OCI-LY7 (cell line): ENCODE data around the gene ASPHD2. TPM values are rescaled to one million over a fixed set of nuclear protein-coding genes. Genes with fewer than 3 reads are reported as not detected.

Source experiments
- BruUV-seq: library from RNA; stranded (reverse); fragments of 400-500 nt; replicated peaks from 2 replicates; lab custom pipeline; 2021; lab: Mats Ljungman, UMichigan
- CTCF ChIA-PET: fragments of 300-600 bp; sonication (Branson Sonifier 250); formaldehyde crosslinking; loops from one replicate; lab custom pipeline; 2022; ENCODE audit warnings: antibody characterized with exemption; ENCODE audit not compliant: unreplicated experiment; lab: Charles Lee
- POLR2A ChIA-PET: fragments of 300-600 bp; sonication (Branson Sonifier 250); formaldehyde crosslinking; loops from one replicate; lab custom pipeline; 2022; ENCODE audit warnings: antibody characterized with exemption; lab: Charles Lee
- DNase-seq: peaks from one replicate; pipeline ENCODE4 v3.0.0-alpha.2; 2015; ENCODE audit warnings: low spot score
- H2AFZ ChIP-seq: fragments of 200-600 bp; sonication (generic), shearing (Covaris generic); 2 replicates; pipeline ENCODE4 v1.6.1; 2014; ENCODE audit warnings: mild to moderate bottlenecking, antibody characterized with exemption, low read length, moderate library complexity
- H3K27ac ChIP-seq: fragments of 200-600 bp; sonication (generic); 2 replicates; pipeline ENCODE4 v1.5.1; 2014; ENCODE audit warnings: mixed run types, low read depth, mild to moderate bottlenecking, moderate library complexity, low read length, inconsistent platforms; ENCODE audit not compliant: poor library complexity, severe bottlenecking
- H3K36me3 ChIP-seq: fragments of 200-600 bp; sonication (generic); 2 replicates; pipeline ENCODE4 v1.6.1; 2014; ENCODE audit warnings: mild to moderate bottlenecking, antibody characterized with exemption, low read length, moderate library complexity, mixed read lengths; ENCODE audit not compliant: insufficient read depth
- H3K4me1 ChIP-seq: fragments of 200-600 bp; sonication (generic); 2 replicates; pipeline ENCODE4 v1.5.1; 2014; ENCODE audit warnings: mild to moderate bottlenecking, low read length; ENCODE audit not compliant: insufficient read depth, poor library complexity, severe bottlenecking
- H3K4me2 ChIP-seq: fragments of 200-600 bp; sonication (generic); 2 replicates; pipeline ENCODE4 v1.6.1; 2014; ENCODE audit warnings: mild to moderate bottlenecking, low read length
- H3K4me3 ChIP-seq: fragments of 200-600 bp; sonication (generic); 2 replicates; pipeline ENCODE4 v1.5.1; 2014; ENCODE audit warnings: mild to moderate bottlenecking, low read depth, low read length; ENCODE audit not compliant: poor library complexity, severe bottlenecking
- H3K79me2 ChIP-seq: fragments of 200-600 bp; sonication (generic); 2 replicates; pipeline ENCODE4 v1.6.1; 2016; ENCODE audit warnings: low read depth, mild to moderate bottlenecking, low read length, moderate library complexity, mixed read lengths; ENCODE audit not compliant: insufficient read depth
- H3K9me2 ChIP-seq: fragments of 200-600 bp; sonication (generic); 2 replicates; pipeline ENCODE4 v1.6.1; 2016; ENCODE audit warnings: mild to moderate bottlenecking, low read length, mixed read lengths; ENCODE audit not compliant: insufficient read depth
- H3K9me3 ChIP-seq: fragments of 200-600 bp; sonication (generic); 2 replicates; pipeline ENCODE4 v1.6.1; 2014; ENCODE audit warnings: mild to moderate bottlenecking, mixed run types, low read length, mixed read lengths
- H4K20me1 ChIP-seq: fragments of 200-600 bp; sonication (generic); 2 replicates; pipeline ENCODE4 v1.6.1; 2014; ENCODE audit warnings: mild to moderate bottlenecking, antibody characterized with exemption, low read length, moderate library complexity, mixed read lengths; ENCODE audit not compliant: insufficient read depth
- EZH2phosphoT487 ChIP-seq: fragments of 200-600 bp; sonication (generic); IDR thresholded peaks from 2 replicates; pipeline ENCODE4 v1.6.1; 2018; ENCODE audit warnings: low read depth, borderline replicate concordance, mild to moderate bottlenecking, mixed run types, antibody characterized with exemption, low read length, moderate library complexity, mixed read lengths
- intact Hi-C: fragments of 100-400 bp; cut with micrococcal nuclease; formaldehyde crosslinking; loops from one replicate; pipeline ENCODE4 v1.10.0; 2022; ENCODE audit not compliant: unreplicated experiment
- total RNA-seq, 2 experiments: library from RNA; depleted of rRNA in 1 of 2; stranded (reverse); fragments of >200 nt in 1 of 2; shearing (Covaris generic) in 1 of 2; gene quantifications; 2 replicates each; pipeline ENCODE4 v1.2.3, GENCODE V29; 2014 to 2022
- TF ChIP-seq, protein P1 (sequence below): fragments of 200-600 bp; sonication (generic); conservative IDR thresholded peaks from 2 replicates; pipeline ENCODE4 v1.5.1; 2014; ENCODE audit warnings: mild to moderate bottlenecking, antibody characterized with exemption, low read length, moderate library complexity, mixed read lengths

ASPHD2 gene
- total RNA-seq, 2 experiments from 2014 or later, result 5.5 to 6.5 TPM

DNA sequence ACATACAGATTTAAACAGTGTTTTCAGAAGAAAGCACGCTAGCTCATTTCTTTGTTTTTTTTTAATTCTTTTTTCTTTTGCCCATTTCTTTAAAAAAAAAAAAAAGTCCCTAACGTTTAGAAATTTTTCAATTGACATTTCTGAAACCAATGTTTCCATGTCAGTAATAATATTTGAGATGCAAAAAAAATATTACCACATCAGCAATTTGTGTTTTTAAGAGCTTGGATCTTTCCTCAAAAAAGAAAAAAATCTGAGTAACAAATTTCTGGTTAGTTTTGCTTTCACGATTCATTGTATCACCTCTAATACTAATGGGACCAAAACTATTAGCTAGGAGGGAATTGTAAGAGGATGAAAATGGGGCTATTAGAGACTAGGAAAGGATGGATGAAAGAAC is 39.9 kb upstream of the ASPHD2 start:
- Histone ChIP-seq H3K4me2 (no peak overlapping the region), H3K4me1 (no peaks in the 10 kb centered on the region), H4K20me1 (no peaks in the 10 kb centered on the region), H3K79me2 (no peaks in the 10 kb centered on the region), H3K9me2 (no peaks in the 10 kb centered on the region), H3K4me3 (no peak overlapping the region), H3K9me3 (no peaks in the 10 kb centered on the region), H3K27ac (no peak overlapping the region), H3K36me3 (no peaks in the 10 kb centered on the region), H2AFZ (no peak overlapping the region)
- ChIA-PET CTCF (no interaction called here), POLR2A (interaction anchor here (0.6 to 0.7 kb wide), 2 partner anchors 105 to 274 kb away, joined by 3 read pairs; no protein-coding TSS in a partner anchor)
- BruUV-seq, result no TSS peak
- TF ChIP-seq EZH2phosphoT487, result no peak
- TF ChIP-seq, protein P1, sequence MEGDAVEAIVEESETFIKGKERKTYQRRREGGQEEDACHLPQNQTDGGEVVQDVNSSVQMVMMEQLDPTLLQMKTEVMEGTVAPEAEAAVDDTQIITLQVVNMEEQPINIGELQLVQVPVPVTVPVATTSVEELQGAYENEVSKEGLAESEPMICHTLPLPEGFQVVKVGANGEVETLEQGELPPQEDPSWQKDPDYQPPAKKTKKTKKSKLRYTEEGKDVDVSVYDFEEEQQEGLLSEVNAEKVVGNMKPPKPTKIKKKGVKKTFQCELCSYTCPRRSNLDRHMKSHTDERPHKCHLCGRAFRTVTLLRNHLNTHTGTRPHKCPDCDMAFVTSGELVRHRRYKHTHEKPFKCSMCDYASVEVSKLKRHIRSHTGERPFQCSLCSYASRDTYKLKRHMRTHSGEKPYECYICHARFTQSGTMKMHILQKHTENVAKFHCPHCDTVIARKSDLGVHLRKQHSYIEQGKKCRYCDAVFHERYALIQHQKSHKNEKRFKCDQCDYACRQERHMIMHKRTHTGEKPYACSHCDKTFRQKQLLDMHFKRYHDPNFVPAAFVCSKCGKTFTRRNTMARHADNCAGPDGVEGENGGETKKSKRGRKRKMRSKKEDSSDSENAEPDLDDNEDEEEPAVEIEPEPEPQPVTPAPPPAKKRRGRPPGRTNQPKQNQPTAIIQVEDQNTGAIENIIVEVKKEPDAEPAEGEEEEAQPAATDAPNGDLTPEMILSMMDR, result no peak
- intact Hi-C loops, result no loop called here
- DNase-seq, result no peak

DNA sequence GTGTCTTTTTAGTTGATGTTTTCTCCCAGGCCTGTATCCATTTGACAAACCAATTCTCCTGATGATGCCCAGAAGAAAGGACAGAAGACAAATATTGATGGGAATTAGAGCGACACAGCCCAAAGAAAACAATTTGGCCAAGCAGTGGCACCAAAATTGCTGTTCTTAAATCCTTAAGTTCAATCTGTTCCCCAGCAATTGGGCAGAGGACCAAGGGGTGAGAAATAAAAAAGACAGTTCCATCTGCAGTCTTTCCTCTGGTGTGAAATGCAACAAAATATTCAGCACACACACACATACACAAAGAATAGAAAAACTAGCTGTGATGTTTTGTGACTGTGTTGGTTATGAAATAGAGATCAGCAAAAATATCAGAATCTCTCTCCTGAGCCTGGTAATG is 38.0 kb upstream of the ASPHD2 start:
- TF ChIP-seq, protein P1, result no peak
- no peak for TF ChIP-seq EZH2phosphoT487
- POLR2A ChIA-PET, result no interaction called here
- BruUV-seq, result no TSS peak

DNA sequence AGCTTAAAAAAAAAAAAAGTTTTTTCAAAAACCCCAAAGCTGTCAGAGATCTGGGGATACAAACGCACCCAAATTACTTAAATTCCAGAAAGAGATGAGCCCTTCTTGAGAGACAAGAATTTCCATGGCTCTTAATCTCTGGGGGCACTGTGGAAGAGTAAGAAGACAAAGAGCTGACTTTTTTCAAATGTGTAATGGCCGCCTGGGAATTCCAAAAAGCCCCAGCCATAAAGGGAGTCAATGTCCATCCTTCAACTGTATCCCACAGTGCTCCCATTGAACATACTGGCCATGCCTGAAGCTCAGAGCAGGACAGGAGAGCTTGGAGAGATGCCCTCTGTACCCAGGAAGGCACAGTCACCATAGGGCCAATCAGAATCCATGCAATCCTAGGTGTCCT is 37.4 kb upstream of the ASPHD2 start:
- no TSS peak for BruUV-seq

More for the DNA sequence above, 38.0 kb upstream of the ASPHD2 start:
- Histone ChIP-seq H4K20me1 (no peaks in the 10 kb centered on the region), H3K9me2 (no peaks in the 10 kb centered on the region), H3K27ac (no peak overlapping the region), H3K4me2 (no peak overlapping the region), H3K9me3 (no peaks in the 10 kb centered on the region), H2AFZ (no peak overlapping the region), H3K4me3 (no peak overlapping the region), H3K79me2 (no peaks in the 10 kb centered on the region), H3K4me1 (no peaks in the 10 kb centered on the region), H3K36me3 (no peaks in the 10 kb centered on the region)
- CTCF ChIA-PET, result no interaction called here
- intact Hi-C loops, result no loop called here
- DNase-seq, result no peak

More for the DNA sequence above, 37.4 kb upstream of the ASPHD2 start:
- H3K9me2 ChIP-seq, result no peaks in the 10 kb centered on the region
- H3K79me2 ChIP-seq, result no peaks in the 10 kb centered on the region
- H3K9me3 ChIP-seq, result no peaks in the 10 kb centered on the region
- no peaks in the 10 kb centered on the region for H3K36me3 ChIP-seq
- no peak for DNase-seq
- no peak overlapping the region for H3K4me2 ChIP-seq
- ChIA-PET POLR2A (interaction anchor here (0.6 kb wide), 1 partner anchor 91 kb away, joined by 4 read pairs; no protein-coding TSS in a partner anchor), CTCF (no interaction called here)
- no peak overlapping the region for H3K27ac ChIP-seq
- H4K20me1 ChIP-seq, result no peaks in the 10 kb centered on the region
- no peak overlapping the region for H2AFZ ChIP-seq
- TF ChIP-seq, protein P1, result no peak
- no peak for TF ChIP-seq EZH2phosphoT487
- no peaks in the 10 kb centered on the region for H3K4me1 ChIP-seq
- H3K4me3 ChIP-seq, result no peak overlapping the region
- intact Hi-C loops, result no loop called here
